Prostate gland (tissue), 2 donors: ENCODE measurements around the gene CEP44.

Experiments
- POLR2A ChIP-seq: fragments of 450-650 bp; IDR thresholded peaks from one replicate; pipeline ENCODE4 v1.6.1; 2016; ENCODE audit warnings: antibody characterized with exemption, mild to moderate bottlenecking
- TF ChIP-seq, protein P1 (sequence below), 4 experiments: fragments of 200-600 bp in 2 of 4; fragments of 450-650 bp in 2 of 4; sonication (generic) in 2 of 4; IDR thresholded peaks; 1 replicate in 3 of 4; 2 replicates in 1 of 4; pipeline ENCODE4 v1.5.1; 2016 to 2019; ENCODE audit warnings: antibody characterized with exemption in 4 of 4, mild to moderate bottlenecking in 2 of 4, moderate library complexity in 2 of 4

- TF ChIP-seq, protein P1, sequence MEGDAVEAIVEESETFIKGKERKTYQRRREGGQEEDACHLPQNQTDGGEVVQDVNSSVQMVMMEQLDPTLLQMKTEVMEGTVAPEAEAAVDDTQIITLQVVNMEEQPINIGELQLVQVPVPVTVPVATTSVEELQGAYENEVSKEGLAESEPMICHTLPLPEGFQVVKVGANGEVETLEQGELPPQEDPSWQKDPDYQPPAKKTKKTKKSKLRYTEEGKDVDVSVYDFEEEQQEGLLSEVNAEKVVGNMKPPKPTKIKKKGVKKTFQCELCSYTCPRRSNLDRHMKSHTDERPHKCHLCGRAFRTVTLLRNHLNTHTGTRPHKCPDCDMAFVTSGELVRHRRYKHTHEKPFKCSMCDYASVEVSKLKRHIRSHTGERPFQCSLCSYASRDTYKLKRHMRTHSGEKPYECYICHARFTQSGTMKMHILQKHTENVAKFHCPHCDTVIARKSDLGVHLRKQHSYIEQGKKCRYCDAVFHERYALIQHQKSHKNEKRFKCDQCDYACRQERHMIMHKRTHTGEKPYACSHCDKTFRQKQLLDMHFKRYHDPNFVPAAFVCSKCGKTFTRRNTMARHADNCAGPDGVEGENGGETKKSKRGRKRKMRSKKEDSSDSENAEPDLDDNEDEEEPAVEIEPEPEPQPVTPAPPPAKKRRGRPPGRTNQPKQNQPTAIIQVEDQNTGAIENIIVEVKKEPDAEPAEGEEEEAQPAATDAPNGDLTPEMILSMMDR (IDR thresholded peaks at IDR 0.05): no peak
- TF ChIP-seq POLR2A: no peak
These were observed 9.8 kb upstream of the CEP44 start for GRCh38 chr4:174273930-174274329.
